ENCODE data around the gene SLC25A11.

- TF ChIP-seq, protein P1, sequence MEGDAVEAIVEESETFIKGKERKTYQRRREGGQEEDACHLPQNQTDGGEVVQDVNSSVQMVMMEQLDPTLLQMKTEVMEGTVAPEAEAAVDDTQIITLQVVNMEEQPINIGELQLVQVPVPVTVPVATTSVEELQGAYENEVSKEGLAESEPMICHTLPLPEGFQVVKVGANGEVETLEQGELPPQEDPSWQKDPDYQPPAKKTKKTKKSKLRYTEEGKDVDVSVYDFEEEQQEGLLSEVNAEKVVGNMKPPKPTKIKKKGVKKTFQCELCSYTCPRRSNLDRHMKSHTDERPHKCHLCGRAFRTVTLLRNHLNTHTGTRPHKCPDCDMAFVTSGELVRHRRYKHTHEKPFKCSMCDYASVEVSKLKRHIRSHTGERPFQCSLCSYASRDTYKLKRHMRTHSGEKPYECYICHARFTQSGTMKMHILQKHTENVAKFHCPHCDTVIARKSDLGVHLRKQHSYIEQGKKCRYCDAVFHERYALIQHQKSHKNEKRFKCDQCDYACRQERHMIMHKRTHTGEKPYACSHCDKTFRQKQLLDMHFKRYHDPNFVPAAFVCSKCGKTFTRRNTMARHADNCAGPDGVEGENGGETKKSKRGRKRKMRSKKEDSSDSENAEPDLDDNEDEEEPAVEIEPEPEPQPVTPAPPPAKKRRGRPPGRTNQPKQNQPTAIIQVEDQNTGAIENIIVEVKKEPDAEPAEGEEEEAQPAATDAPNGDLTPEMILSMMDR (IDR thresholded peaks at IDR 0.05): no peak
- TF ChIP-seq POLR2A (IDR thresholded peaks at IDR 0.05): no peak
- TF ChIP-seq EP300 (IDR thresholded peaks at IDR 0.05): no peak
- no peak for TF ChIP-seq POLR2AphosphoS5 (IDR thresholded peaks at IDR 0.05)
Observed at GRCh38 chr17:4969551-4970173, 29.8 kb upstream of the SLC25A11 start.

All from gastroesophageal sphincter (tissue), 3 donors.